Caco-2 (cell line): ENCODE data around the gene NLK. TPM values are rescaled to one million over a fixed set of nuclear protein-coding genes. Genes with fewer than 3 reads are reported as not detected.

Experiments
- BruUV-seq: library from RNA; stranded (reverse); fragments of 400-500 nt; replicated peaks from 2 replicates; lab custom pipeline; 2021; lab: Mats Ljungman, UMichigan
- CTCF ChIA-PET: fragments of 300-600 bp; sonication (Branson Sonifier 250); formaldehyde crosslinking; loops from one replicate; lab custom pipeline; 2022; ENCODE audit warnings: antibody characterized with exemption; lab: Charles Lee
- POLR2A ChIA-PET: fragments of 300-600 bp; sonication (Branson Sonifier 250); formaldehyde crosslinking; loops from one replicate; lab custom pipeline; 2022; ENCODE audit warnings: antibody characterized with exemption; lab: Charles Lee
- DNase-seq, 2 experiments: peaks; one replicate each; pipeline versions ENCODE4 v3.0.0 to v3.0.0-alpha.2; 2020 to 2022
- H3K27me3 ChIP-seq: replicated peaks from 2 replicates; pipeline ENCODE4 v1.6.0; 2011; ENCODE audit warnings: low read length; ENCODE audit not compliant: control insufficient read depth, insufficient read depth
- H3K36me3 ChIP-seq: 2 replicates; pipeline ENCODE4 v1.5.1; 2011; ENCODE audit warnings: low read length; ENCODE audit not compliant: control insufficient read depth, insufficient read depth
- H3K4me1 ChIP-seq: fragments of 250-450 bp; sonication (Bioruptor Pico); 2 replicates; pipeline ENCODE4 v1.5.1; 2020; ENCODE audit warnings: mild to moderate bottlenecking
- H3K4me3 ChIP-seq: 2 replicates; pipeline ENCODE4 v1.5.1; 2011; ENCODE audit warnings: low read depth, mild to moderate bottlenecking, control low read depth, low read length
- H3K9me3 ChIP-seq: fragments of 250-450 bp; sonication (Bioruptor Pico); 2 replicates; pipeline ENCODE4 v1.5.1; 2020; ENCODE audit warnings: mild to moderate bottlenecking, moderate library complexity
- H3K27ac Mint-ChIP-seq: one replicate; pipeline ENCODE4 v1.8.0; 2022; ENCODE audit warnings: mixed read lengths; ENCODE audit not compliant: unreplicated experiment
- H3K27me3 Mint-ChIP-seq: one replicate; pipeline ENCODE4 v1.8.0; 2022; ENCODE audit warnings: mixed read lengths; ENCODE audit not compliant: insufficient read depth, unreplicated experiment
- H3K36me3 Mint-ChIP-seq: one replicate; pipeline ENCODE4 v1.8.0; 2022; ENCODE audit warnings: mild to moderate bottlenecking, mixed read lengths; ENCODE audit not compliant: insufficient read depth, unreplicated experiment
- H3K4me1 Mint-ChIP-seq: one replicate; pipeline ENCODE4 v1.8.0; 2022; ENCODE audit warnings: low read depth, mixed read lengths; ENCODE audit not compliant: unreplicated experiment
- H3K4me3 Mint-ChIP-seq: one replicate; pipeline ENCODE4 v1.8.0; 2022; ENCODE audit warnings: mild to moderate bottlenecking, moderate library complexity, mixed read lengths; ENCODE audit not compliant: unreplicated experiment
- H3K9me3 Mint-ChIP-seq: one replicate; pipeline ENCODE4 v1.8.0; 2022; ENCODE audit warnings: mixed read lengths; ENCODE audit not compliant: unreplicated experiment
- intact Hi-C: fragments of 100-400 bp; cut with micrococcal nuclease; formaldehyde crosslinking; loops from one replicate; pipeline ENCODE4 v1.10.0; 2022; ENCODE audit not compliant: unreplicated experiment
- total RNA-seq: library from RNA; stranded (reverse); gene quantifications from 2 replicates; pipeline ENCODE4 v1.2.3, GENCODE V29; 2022
- TF ChIP-seq, protein P1 (sequence below), 2 experiments: fragments of 200-600 bp in 1 of 2; IDR thresholded peaks; 1 replicate in 1 of 2; 2 replicates in 1 of 2; pipeline versions ENCODE4 v1.5.1 to v1.8.0; 2011 to 2022; ENCODE audit warnings: antibody characterized with exemption in 1 of 2, control low read depth in 1 of 2, inconsistent platforms in 1 of 2, low read depth in 1 of 2, low read length in 1 of 2, mild to moderate bottlenecking in 1 of 2, moderate library complexity in 1 of 2; ENCODE audit not compliant: insufficient read depth in 1 of 2, severe bottlenecking in 1 of 2, unreplicated experiment in 1 of 2

Gene NLK
- total RNA-seq, 1 experiment from 2014 or later = 87.3 TPM

DNA sequence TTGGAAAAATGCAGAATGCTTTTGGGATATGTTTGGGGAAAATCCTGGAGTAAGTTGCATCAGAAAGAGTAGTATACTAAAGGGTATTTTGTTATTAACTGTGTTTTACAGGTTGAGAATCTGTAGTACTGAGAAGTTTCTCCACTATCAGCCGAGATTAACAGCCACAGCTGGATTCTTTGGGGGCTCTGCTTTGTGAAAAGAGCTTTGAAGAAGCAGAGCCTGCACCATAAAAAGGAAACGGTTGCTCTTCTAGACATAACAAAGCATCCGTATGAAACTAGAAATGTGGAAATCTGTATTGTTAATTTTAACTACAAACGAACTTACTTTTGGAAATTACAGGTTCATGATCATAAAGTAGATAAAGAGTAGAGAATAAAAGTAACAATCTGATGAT lies 5.3 kb downstream of the NLK start:
- Histone ChIP-seq H3K36me3 (peaks cover 5% of the 10 kb centered on the region; the same call in 1 of the 2 replicates), H3K9me3 (no peaks in the 10 kb centered on the region), H3K4me1 (peaks cover 29% of the 10 kb centered on the region), H3K4me3 (no peak overlapping the region), H3K27me3 (no peaks in the 10 kb centered on the region)
- no TSS peak for BruUV-seq
- DNase-seq = no peak
- ChIA-PET POLR2A (no interaction called here), CTCF (no interaction called here)
- TF ChIP-seq, protein P1, sequence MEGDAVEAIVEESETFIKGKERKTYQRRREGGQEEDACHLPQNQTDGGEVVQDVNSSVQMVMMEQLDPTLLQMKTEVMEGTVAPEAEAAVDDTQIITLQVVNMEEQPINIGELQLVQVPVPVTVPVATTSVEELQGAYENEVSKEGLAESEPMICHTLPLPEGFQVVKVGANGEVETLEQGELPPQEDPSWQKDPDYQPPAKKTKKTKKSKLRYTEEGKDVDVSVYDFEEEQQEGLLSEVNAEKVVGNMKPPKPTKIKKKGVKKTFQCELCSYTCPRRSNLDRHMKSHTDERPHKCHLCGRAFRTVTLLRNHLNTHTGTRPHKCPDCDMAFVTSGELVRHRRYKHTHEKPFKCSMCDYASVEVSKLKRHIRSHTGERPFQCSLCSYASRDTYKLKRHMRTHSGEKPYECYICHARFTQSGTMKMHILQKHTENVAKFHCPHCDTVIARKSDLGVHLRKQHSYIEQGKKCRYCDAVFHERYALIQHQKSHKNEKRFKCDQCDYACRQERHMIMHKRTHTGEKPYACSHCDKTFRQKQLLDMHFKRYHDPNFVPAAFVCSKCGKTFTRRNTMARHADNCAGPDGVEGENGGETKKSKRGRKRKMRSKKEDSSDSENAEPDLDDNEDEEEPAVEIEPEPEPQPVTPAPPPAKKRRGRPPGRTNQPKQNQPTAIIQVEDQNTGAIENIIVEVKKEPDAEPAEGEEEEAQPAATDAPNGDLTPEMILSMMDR (IDR thresholded peaks at IDR 0.05; ENCODE audit: insufficient read depth in 1 of 2, low read depth in 1 of 2, low read length in 1 of 2, severe bottlenecking in 1 of 2, unreplicated experiment in 1 of 2) = no peak
- no peak overlapping the region for H3K4me3 Mint-ChIP-seq
- peaks cover 37% of the 10 kb centered on the region for H3K4me1 Mint-ChIP-seq
- H3K36me3 Mint-ChIP-seq = peaks cover 27% of the 10 kb centered on the region
- no peak overlapping the region for H3K27ac Mint-ChIP-seq
- no peaks in the 10 kb centered on the region for H3K9me3 Mint-ChIP-seq
- no peaks in the 10 kb centered on the region for H3K27me3 Mint-ChIP-seq
- intact Hi-C loops = loop anchor here (10.0 kb wide), 1 partner anchor 137 kb away; no protein-coding TSS in a partner anchor

DNA sequence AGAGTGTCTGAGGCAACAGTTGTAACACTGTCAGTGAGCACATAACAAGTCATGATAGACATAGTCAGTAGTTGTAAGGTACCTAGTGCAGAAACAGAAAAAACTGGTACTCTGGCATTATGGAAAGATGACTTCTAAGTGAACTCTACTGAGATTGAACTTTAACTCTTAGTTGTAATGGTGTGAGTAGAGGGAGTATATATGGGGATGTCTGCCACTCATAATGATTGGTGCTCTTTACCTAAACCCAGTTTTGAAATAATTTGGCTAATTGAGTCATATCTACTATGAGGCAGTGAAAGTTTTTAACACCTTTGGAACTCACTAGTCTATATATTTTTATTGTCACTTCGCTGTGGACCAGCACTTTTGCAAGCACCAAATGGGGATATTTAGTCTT lies 6.6 kb downstream of the NLK start:
- peaks cover 27% of the 10 kb centered on the region for H3K36me3 Mint-ChIP-seq
- H3K9me3 Mint-ChIP-seq = no peaks in the 10 kb centered on the region
- POLR2A ChIA-PET = interaction anchor here (0.6 kb wide), 1 partner anchor 199 kb away, joined by 3 read pairs; no protein-coding TSS in a partner anchor
- H3K27me3 Mint-ChIP-seq = no peaks in the 10 kb centered on the region
- Histone ChIP-seq H3K4me3 (no peak overlapping the region), H3K36me3 (no peaks in the 10 kb centered on the region), H3K9me3 (no peaks in the 10 kb centered on the region), H3K27me3 (no peaks in the 10 kb centered on the region), H3K4me1 (peaks cover 28% of the 10 kb centered on the region)
- intact Hi-C loops = loop anchor here (10.0 kb wide), 1 partner anchor 136 kb away; no protein-coding TSS in a partner anchor
- H3K4me1 Mint-ChIP-seq = peaks cover 40% of the 10 kb centered on the region
- CTCF ChIA-PET = no interaction called here
- H3K4me3 Mint-ChIP-seq = no peak overlapping the region
- TF ChIP-seq, protein P1 (IDR thresholded peaks at IDR 0.05; ENCODE audit: insufficient read depth in 1 of 2, low read depth in 1 of 2, low read length in 1 of 2, severe bottlenecking in 1 of 2, unreplicated experiment in 1 of 2) = no peak
- no peak overlapping the region for H3K27ac Mint-ChIP-seq
- no TSS peak for BruUV-seq
- no peak for DNase-seq

DNA sequence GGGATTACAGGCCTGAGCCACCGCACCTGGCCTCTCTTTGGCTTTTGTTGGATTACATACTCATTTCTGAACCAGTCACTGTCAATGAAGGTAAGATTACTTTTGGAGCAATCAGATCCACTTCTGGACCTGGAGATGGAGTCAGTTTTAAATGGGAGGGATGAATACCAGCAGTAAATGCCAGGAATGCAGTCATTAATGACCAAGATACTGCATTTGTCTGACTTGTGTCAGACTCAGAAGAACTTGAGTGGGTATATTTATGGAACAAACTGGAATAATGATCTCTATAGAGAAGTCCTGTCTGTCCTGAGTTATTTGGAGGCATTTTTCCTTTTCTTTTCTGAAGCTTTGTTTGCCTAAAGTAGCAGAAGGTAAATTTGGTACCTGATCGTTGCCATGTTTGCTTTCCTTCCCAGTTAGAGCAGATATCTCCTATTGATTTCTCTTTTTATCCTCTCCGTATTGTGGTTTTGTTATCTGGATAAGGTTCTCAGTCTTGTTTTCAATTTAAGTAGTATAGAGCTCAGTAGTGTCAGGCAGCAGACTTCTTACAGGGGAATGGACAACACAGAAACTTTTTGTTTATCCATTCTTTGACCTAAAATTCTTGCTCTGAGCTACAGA lies 10.7 kb downstream of the NLK start:
- no peaks in the 10 kb centered on the region for H3K9me3 Mint-ChIP-seq
- ChIA-PET CTCF (no interaction called here), POLR2A (interaction anchor here (3.5 kb wide), 1 partner anchor 12 kb away, joined by 20 read pairs; no protein-coding TSS in a partner anchor)
- H3K27me3 Mint-ChIP-seq = no peaks in the 10 kb centered on the region
- no peaks in the 10 kb centered on the region for H3K27me3 ChIP-seq
- BruUV-seq = no TSS peak
- intact Hi-C loops = no loop called here
- H3K36me3 Mint-ChIP-seq = peaks cover 15% of the 10 kb centered on the region
- no peaks in the 10 kb centered on the region for H3K9me3 ChIP-seq
- no peak for DNase-seq
- no peak overlapping the region for H3K4me3 ChIP-seq
- TF ChIP-seq, protein P1 (IDR thresholded peaks at IDR 0.05; ENCODE audit: insufficient read depth in 1 of 2, low read depth in 1 of 2, low read length in 1 of 2, severe bottlenecking in 1 of 2, unreplicated experiment in 1 of 2) = no peak
- H3K4me3 Mint-ChIP-seq = peak overlapping the region; percentile 5
- H3K4me1 ChIP-seq = peaks cover 31% of the 10 kb centered on the region
- peaks cover 58% of the 10 kb centered on the region for H3K4me1 Mint-ChIP-seq
- H3K36me3 ChIP-seq = no peaks in the 10 kb centered on the region
- H3K27ac Mint-ChIP-seq = peak overlapping the region; percentile 17
